MM.1S (cell line): ENCODE measurements around the gene ACOT9.

Source experiments
- CTCF ChIP-seq: fragments of 300-600 bp; sonication (generic); IDR thresholded peaks from 2 replicates; pipeline ENCODE4 v1.5.1; 2016; ENCODE audit warnings: antibody characterized with exemption, low read length, mixed read lengths
- EZH2 ChIP-seq: fragments of 300-600 bp; sonication (generic); optimal IDR thresholded peaks from 2 replicates; pipeline ENCODE3; 2017; ENCODE audit warnings: low read depth, mild to moderate bottlenecking, antibody characterized with exemption, low read length, mixed read lengths

GRCh38 chrX:23749576-23749975 is 6.5 kb upstream of the ACOT9 start:
- no peak for TF ChIP-seq EZH2
- TF ChIP-seq CTCF = no peak
